AG10803 (cell line): ENCODE results near the gene ADSS1.

Experiments used
- DNase-seq: peaks from one replicate; pipeline ENCODE4 v3.0.0; 2010; ENCODE audit warnings: low read depth
- H3K4me3 ChIP-seq: 2 replicates; pipeline ENCODE4 v1.5.1; 2011; ENCODE audit warnings: mild to moderate bottlenecking, low read length, control low read depth
- TF ChIP-seq, protein P1 (sequence below): conservative IDR thresholded peaks from 2 replicates; pipeline ENCODE4 v1.5.1; 2011; ENCODE audit warnings: mild to moderate bottlenecking, low read length, control low read depth, inconsistent platforms

ADSS1 gene

DNA sequence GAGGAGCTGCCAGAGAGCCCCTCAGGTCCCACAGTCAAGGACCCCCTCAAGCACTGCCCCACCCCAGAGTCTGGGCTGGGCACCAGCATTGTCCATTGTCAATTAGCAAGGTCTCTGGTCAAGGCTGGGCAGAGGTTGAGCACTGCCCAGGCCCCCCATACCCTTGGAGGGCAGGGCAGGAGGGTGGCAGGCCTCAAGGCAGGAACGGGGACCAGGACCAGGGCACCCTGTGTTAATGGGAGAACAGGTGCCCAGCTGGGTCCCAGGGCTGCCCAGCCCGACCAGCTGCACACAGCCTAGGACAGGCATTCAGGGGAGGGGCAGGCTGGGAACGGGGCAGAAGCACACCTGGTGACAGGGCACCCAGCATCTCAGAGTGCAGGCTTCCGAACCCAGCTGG lies 47.3 kb downstream of the ADSS1 start:
- TF ChIP-seq, protein P1, sequence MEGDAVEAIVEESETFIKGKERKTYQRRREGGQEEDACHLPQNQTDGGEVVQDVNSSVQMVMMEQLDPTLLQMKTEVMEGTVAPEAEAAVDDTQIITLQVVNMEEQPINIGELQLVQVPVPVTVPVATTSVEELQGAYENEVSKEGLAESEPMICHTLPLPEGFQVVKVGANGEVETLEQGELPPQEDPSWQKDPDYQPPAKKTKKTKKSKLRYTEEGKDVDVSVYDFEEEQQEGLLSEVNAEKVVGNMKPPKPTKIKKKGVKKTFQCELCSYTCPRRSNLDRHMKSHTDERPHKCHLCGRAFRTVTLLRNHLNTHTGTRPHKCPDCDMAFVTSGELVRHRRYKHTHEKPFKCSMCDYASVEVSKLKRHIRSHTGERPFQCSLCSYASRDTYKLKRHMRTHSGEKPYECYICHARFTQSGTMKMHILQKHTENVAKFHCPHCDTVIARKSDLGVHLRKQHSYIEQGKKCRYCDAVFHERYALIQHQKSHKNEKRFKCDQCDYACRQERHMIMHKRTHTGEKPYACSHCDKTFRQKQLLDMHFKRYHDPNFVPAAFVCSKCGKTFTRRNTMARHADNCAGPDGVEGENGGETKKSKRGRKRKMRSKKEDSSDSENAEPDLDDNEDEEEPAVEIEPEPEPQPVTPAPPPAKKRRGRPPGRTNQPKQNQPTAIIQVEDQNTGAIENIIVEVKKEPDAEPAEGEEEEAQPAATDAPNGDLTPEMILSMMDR: no peak
- no peak overlapping the region for H3K4me3 ChIP-seq
- DNase-seq: no peak

DNA sequence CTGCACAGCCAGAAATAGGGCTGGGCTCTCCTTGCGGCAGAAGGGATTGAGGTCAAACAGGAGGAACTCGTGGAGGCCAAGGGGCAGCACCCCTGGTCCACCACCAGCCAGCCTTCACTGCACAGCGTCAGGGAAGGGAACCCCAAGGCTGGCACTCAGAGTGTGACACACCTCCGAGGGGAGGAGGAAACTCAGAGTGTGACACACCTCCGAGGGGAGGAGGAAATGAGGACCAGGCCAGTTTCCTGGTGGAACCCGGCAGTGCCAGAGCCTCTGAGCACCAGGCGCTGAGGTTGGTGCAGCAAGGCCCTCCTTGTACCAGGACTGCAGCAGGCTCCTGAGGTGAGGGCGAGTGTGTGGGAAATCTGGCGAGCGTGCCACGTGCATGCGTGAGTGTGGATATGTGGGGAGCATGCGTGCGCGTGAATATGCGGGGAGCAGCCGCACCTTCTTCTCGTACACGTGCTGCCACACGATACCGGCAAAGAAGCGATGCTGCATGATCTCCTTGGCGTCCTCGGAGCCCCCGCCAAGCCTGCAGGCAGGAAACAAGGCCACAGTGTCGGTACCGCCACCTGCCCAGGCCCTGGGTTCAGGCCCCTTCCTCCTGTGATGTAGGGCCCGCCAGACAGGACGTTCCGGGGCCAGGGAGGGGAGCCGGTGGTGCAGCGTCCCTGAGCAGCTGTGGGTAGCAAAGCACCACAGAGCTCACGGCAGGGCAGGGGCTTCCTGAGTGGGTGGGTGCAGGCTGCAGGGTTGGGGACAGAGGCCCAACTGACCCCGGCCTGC lies 48.1 kb downstream of the ADSS1 start:
- TF ChIP-seq, protein P1: no peak
- no peak overlapping the region for H3K4me3 ChIP-seq
- DNase-seq: no peak

DNA sequence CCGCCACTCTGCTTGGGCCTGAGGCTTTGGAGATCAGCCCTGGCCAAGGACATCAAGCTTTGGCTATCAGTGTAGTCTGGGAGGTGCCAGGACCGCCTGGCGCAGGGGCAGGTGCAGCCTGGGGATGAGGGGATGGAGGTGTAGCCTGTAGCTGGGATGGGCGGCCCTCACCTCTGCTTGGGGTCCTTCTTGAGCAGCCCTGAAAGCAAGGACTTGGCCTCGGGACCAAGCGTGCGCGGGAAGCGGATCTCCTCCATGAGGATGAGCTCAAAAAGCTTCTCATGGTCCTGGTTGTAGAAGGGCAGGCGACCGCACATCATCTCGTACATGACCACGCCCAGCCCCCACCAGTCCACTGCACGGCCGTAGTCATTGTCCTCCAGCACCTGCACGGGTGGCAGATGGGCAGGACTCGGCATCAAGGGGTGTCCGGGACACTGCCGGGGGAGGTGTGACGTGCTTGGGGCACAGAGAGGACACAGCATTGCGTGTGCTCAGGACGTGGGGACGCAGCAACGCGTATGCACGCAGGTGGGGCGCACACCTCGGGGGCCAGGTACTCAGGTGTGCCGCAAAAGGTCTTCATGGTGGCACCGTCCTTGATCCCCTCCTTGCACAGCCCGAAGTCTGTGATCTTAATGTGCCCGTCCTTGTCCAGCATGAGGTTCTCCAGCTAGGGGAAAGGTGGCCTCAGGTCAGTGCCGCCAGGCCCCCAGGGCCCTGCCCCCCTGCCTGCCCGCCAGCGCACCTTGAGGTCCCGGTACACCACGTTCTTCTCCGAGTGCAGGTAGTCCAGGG lies 48.9 kb downstream of the ADSS1 start:
- H3K4me3 ChIP-seq: no peak overlapping the region
- no peak for DNase-seq
- TF ChIP-seq, protein P1: no peak

DNA sequence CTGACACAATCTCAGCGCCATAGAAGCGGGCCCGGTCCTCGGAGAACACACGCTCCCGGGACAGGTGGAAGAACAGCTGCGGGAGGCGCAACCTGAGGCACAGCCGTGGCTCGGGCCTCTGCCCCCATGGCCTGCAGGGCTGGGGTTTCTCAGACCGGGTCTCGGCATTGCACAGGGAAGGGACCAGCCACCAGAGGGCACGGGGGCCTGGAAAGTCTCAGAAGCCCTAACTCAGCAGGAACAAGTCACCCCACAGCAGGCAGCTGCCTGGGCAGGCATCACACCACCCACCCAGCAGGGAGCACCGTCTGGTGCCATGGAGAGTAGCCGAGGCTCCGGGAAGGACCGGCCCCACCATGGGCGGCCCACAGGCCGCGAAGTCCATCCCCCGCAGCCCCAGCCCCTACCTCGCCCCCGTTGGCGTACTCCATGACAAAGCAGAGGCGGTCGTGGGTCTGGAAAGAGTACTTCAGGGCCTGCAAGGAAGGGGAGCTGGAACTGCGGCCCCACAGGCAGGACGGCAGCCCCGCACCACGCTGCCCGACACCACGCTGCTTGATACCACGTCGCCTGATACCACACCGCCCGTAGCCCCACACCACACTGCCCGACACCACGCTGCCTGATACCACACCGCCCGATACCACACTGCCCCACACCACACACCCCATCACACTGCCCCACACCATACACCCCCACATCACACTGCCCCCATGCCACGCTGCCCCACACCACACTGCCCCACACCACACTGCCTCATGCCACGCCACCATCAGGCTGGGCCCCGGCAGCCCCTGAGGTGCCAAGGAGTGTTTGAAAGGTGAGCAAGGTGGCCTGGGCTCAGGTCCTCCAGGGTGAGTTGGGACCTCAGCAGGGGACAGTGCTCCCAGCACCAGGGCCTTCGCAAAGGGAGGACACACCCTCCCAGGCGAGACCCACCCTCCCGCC lies 49.8 kb downstream of the ADSS1 start:
- TF ChIP-seq, protein P1: no peak
- H3K4me3 ChIP-seq: no peak overlapping the region
- DNase-seq: no peak

DNA sequence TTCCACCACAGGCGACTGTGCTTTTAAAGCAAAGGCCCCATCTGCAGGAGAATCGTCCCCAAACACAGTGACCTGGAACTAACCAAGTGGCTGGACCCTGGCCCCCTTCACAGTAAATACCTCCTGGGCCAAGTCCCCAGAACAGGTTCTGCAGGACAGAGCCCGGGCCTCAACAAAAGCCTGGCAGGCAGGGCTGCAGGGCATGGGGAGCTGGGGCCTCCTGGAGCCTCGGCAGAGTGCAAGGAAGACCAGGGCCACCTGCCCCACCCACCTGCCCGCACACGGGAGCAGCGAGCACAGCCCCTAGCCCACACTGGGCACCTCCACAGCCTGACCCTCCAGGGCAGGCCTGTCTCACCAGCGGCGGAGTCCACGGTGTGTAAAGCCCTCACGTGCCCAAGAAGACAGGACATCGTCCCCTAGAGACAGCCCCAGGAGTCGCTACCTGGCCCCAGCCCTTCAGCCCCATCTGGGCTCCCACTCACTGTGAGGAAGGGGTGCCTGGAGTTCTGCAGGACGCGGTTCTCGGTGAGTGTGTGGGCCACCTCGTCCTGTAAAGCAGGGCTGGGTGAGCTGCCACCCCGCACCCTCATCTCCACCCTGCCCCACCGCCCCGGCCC lies 50.5 kb downstream of the ADSS1 start:
- TF ChIP-seq, protein P1: no peak
- H3K4me3 ChIP-seq: no peak overlapping the region
- DNase-seq: no peak

DNA sequence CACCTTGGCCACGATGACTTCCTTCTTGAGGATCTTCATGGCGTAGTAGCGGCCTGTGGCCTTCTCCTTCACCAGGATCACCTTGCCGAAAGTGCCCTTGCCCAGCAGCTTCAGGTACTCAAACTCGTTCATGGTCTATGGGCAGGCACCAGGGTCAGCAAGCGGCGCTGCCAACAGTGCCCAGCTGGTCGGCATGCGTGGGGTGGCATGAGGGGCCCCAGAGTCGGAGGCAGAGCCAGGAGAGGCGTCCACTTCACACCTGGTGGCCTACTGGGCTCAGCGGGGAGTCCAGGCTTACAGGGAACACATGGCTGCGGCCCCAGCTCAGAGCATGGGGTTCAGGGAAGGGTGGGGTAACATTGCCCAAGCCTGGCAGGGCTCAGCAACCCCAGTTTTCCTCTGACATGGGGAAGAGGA lies 51.1 kb downstream of the ADSS1 start:
- TF ChIP-seq, protein P1: no peak
- no peak for DNase-seq
- H3K4me3 ChIP-seq: no peak overlapping the region
